ENCODE results near the gene TLL1. TPM values are rescaled to one million over a fixed set of nuclear protein-coding genes. Genes with fewer than 3 reads are reported as not detected.

Gene TLL1
- polyA plus RNA-seq, 3 donors = not detected

- Mint-ChIP-seq H3K4me3 (no peak overlapping the region), H3K4me1 (no peaks in the 10 kb centered on the region), H3K36me3 (no peaks in the 10 kb centered on the region), H3K9me3 (peaks cover 0 to 2% (median 0%) of the 10 kb centered on the region in 7 donors), H3K27me3 (ENCODE audit: low read depth in 3 of 3) (no peaks in the 10 kb centered on the region), H3K27ac (no peak overlapping the region)
- no peak overlapping the region for H3K9ac ChIP-seq (ENCODE audit: insufficient read depth, low read length, poor library complexity, severe bottlenecking)
- no peak overlapping the region for H3K4me3 ChIP-seq (replicated peaks in 1 of 3; ENCODE audit: low read depth in 2 of 3, low read length in 3 of 3)
- no peak overlapping the region for H2AFZ ChIP-seq (ENCODE audit: insufficient read depth, low read depth, low read length, poor library complexity, severe bottlenecking)
- TF ChIP-seq, protein P1, sequence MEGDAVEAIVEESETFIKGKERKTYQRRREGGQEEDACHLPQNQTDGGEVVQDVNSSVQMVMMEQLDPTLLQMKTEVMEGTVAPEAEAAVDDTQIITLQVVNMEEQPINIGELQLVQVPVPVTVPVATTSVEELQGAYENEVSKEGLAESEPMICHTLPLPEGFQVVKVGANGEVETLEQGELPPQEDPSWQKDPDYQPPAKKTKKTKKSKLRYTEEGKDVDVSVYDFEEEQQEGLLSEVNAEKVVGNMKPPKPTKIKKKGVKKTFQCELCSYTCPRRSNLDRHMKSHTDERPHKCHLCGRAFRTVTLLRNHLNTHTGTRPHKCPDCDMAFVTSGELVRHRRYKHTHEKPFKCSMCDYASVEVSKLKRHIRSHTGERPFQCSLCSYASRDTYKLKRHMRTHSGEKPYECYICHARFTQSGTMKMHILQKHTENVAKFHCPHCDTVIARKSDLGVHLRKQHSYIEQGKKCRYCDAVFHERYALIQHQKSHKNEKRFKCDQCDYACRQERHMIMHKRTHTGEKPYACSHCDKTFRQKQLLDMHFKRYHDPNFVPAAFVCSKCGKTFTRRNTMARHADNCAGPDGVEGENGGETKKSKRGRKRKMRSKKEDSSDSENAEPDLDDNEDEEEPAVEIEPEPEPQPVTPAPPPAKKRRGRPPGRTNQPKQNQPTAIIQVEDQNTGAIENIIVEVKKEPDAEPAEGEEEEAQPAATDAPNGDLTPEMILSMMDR (IDR thresholded peaks at IDR 0.05) = no peak
- H3K27me3 ChIP-seq (ENCODE audit: control insufficient read depth in 2 of 2, insufficient read depth in 2 of 2, low read length in 2 of 2) = no peaks in the 10 kb centered on the region
- no peaks in the 10 kb centered on the region for H3K9me3 ChIP-seq (replicated peaks in 1 of 2; ENCODE audit: control insufficient read depth in 1 of 2, insufficient read depth in 1 of 2, low read length in 2 of 2)
- no peaks in the 10 kb centered on the region for H3K4me1 ChIP-seq (ENCODE audit: control insufficient read depth in 1 of 2, insufficient read depth in 2 of 2, low read length in 2 of 2)
- H3K36me3 ChIP-seq (replicated peaks in 1 of 2; ENCODE audit: control insufficient read depth in 1 of 2, insufficient read depth in 2 of 2, low read length in 2 of 2) = no peaks in the 10 kb centered on the region
- intact Hi-C loops (cut with micrococcal nuclease) = no loop called here
- H3K27ac ChIP-seq (ENCODE audit: low read depth in 1 of 2, low read length in 2 of 2) = no peak overlapping the region
- no peaks in the 10 kb centered on the region for H4K20me1 ChIP-seq (ENCODE audit: insufficient read depth, low read length)
- H3K79me2 ChIP-seq (ENCODE audit: insufficient read depth, low read length) = no peaks in the 10 kb centered on the region
- no peak for DNase-seq
- no CpG with 5 or more reads among the region's 3 CpGs for WGBS (ENCODE audit: insufficient coverage)
- H3K4me2 ChIP-seq (replicated peaks; ENCODE audit: extremely low read depth, low read length, poor library complexity, severe bottlenecking) = no peak overlapping the region
These were observed 48.5 kb downstream of the TLL1 start for GRCh38 chr4:165921546-165921945.

DNA sequence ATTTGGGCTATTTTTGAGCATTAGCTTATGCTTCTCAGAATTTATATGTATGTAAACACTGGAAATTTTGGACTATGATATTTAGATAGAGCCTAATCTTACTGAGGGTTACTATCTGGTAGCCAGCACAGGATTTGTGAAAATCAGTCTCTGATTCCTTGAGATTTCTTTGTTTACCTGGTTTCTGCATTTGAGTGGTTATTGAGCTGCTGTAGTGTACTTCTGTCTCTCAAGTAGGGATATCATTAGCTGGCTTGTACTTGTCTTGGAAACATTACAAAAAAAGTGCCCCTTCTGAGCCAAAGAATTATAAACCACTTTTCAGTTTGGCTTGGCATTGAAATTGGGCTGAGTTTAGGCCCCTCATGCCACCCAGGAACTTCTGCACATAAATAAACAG lies 49.7 kb downstream of the TLL1 start:
- TF ChIP-seq, protein P1 (IDR thresholded peaks at IDR 0.05) = no peak
- Mint-ChIP-seq H3K4me1 (no peaks in the 10 kb centered on the region), H3K27ac (no peak overlapping the region), H3K4me3 (no peak overlapping the region), H3K36me3 (no peaks in the 10 kb centered on the region), H3K27me3 (ENCODE audit: low read depth in 3 of 3) (no peaks in the 10 kb centered on the region), H3K9me3 (peaks cover 0 to 2% (median 0%) of the 10 kb centered on the region in 7 donors)
- no peak for DNase-seq
- no peaks in the 10 kb centered on the region for H3K4me1 ChIP-seq (ENCODE audit: control insufficient read depth in 1 of 2, insufficient read depth in 2 of 2, low read length in 2 of 2)
- no peaks in the 10 kb centered on the region for H3K79me2 ChIP-seq (ENCODE audit: insufficient read depth, low read length)
- H4K20me1 ChIP-seq (ENCODE audit: insufficient read depth, low read length) = no peaks in the 10 kb centered on the region
- H3K4me3 ChIP-seq (replicated peaks in 1 of 3; ENCODE audit: low read depth in 2 of 3, low read length in 3 of 3) = no peak overlapping the region
- no peak overlapping the region for H2AFZ ChIP-seq (ENCODE audit: insufficient read depth, low read depth, low read length, poor library complexity, severe bottlenecking)
- H3K4me2 ChIP-seq (replicated peaks; ENCODE audit: extremely low read depth, low read length, poor library complexity, severe bottlenecking) = no peak overlapping the region
- no peak overlapping the region for H3K9ac ChIP-seq (ENCODE audit: insufficient read depth, low read length, poor library complexity, severe bottlenecking)
- H3K36me3 ChIP-seq (replicated peaks in 1 of 2; ENCODE audit: control insufficient read depth in 1 of 2, insufficient read depth in 2 of 2, low read length in 2 of 2) = no peaks in the 10 kb centered on the region
- no peaks in the 10 kb centered on the region for H3K27me3 ChIP-seq (ENCODE audit: control insufficient read depth in 2 of 2, insufficient read depth in 2 of 2, low read length in 2 of 2)
- no peaks in the 10 kb centered on the region for H3K9me3 ChIP-seq (replicated peaks in 1 of 2; ENCODE audit: control insufficient read depth in 1 of 2, insufficient read depth in 1 of 2, low read length in 2 of 2)
- intact Hi-C loops (cut with micrococcal nuclease) = no loop called here
- no peak overlapping the region for H3K27ac ChIP-seq (ENCODE audit: low read depth in 1 of 2, low read length in 2 of 2)

Measured in CD14-positive monocyte (primary cell).